ENCODE measurements around the gene SLC17A7.
A peak's percentile ranks its signal among the peaks of the same experiment; 100 is the strongest.
"Not testable (repeated sequence)": the region's sequence is repeated elsewhere in the genome, so short reads cannot be mapped to it uniquely, and the experiment has no call there.

SLC17A7 gene

DNA sequence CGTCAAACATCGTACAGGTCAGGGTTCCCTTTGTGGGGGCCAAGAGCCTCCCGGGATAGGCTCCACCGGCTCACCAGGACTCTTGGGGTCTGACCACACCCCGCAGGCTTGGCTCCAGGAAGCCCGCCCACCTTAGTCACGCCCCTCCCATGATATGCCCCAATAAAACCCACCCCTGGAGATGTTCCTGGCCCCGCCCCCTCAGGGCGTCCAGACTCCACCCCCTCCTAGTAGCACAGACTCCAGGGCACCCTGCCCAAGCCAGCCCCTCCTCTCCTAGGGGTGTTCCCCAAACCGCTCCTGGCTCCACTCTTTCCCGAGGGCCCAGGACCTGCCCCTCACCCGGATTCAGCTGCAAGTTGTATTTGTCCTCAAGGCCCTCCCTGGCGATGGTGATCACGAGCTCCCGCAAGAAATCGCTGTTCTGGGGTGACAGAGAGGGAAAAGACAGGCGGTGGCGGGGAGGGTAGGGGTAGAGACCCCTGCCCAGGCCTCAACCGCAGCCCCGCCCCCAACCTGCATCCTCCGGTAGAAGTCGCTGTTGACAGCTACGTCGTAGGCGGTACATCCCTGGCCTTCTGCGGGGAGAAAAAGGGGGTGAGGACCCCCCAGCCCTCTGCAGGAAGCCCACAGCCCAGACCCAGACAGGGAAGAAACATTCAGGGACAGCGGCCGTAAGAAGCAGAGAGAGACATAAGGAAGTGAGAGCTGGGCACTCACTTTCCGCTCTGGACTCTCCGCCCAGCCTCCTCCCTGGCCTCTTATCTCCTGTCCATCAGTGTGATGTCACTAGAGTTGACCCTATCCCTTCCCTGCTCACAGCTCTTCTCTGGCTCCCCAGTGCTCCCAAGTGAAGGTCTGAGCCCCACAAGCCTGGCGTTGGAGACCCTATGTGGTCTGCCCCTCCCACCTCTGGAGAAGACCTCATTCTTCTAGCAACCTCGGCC lies 6.4 kb upstream of the SLC17A7 start:
- no peak overlapping the region for H3K27ac ChIP-seq

DNA sequence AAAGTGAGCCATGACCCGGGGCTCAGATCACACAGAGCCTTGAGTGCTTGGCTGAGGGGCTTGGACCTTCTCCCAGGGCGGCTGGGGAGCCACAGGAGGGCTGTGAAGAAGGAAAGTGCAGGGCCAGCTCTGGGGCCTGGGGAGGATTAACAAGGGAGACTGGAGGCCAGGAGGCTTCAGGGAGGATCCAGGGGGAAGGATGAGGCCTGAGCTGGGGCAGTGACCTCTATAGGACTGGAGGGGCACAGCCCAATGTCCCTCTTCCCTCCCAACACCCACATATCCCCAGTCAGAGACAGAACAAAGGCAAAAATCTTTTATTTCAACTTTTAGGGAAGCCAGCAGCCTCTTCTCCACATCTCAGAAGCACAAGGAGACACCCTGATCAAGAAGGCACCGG lies 4.7 kb upstream of the SLC17A7 start:
- no peak overlapping the region for H3K27ac ChIP-seq
- TF ChIP-seq, protein P1, sequence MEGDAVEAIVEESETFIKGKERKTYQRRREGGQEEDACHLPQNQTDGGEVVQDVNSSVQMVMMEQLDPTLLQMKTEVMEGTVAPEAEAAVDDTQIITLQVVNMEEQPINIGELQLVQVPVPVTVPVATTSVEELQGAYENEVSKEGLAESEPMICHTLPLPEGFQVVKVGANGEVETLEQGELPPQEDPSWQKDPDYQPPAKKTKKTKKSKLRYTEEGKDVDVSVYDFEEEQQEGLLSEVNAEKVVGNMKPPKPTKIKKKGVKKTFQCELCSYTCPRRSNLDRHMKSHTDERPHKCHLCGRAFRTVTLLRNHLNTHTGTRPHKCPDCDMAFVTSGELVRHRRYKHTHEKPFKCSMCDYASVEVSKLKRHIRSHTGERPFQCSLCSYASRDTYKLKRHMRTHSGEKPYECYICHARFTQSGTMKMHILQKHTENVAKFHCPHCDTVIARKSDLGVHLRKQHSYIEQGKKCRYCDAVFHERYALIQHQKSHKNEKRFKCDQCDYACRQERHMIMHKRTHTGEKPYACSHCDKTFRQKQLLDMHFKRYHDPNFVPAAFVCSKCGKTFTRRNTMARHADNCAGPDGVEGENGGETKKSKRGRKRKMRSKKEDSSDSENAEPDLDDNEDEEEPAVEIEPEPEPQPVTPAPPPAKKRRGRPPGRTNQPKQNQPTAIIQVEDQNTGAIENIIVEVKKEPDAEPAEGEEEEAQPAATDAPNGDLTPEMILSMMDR (conservative IDR thresholded peaks at IDR 0.05): no peak
- no peak for TF ChIP-seq ZFX (IDR thresholded peaks at IDR 0.05)

More for the DNA sequence above, 6.4 kb upstream of the SLC17A7 start:
- no peak for TF ChIP-seq ZFX (IDR thresholded peaks at IDR 0.05)
- TF ChIP-seq, protein P1 (conservative IDR thresholded peaks at IDR 0.05): no peak

GRCh38 chr19:49444100-49444700 lies 2.9 kb upstream of the SLC17A7 start:
- not testable (repeated sequence) for H3K27ac ChIP-seq

DNA sequence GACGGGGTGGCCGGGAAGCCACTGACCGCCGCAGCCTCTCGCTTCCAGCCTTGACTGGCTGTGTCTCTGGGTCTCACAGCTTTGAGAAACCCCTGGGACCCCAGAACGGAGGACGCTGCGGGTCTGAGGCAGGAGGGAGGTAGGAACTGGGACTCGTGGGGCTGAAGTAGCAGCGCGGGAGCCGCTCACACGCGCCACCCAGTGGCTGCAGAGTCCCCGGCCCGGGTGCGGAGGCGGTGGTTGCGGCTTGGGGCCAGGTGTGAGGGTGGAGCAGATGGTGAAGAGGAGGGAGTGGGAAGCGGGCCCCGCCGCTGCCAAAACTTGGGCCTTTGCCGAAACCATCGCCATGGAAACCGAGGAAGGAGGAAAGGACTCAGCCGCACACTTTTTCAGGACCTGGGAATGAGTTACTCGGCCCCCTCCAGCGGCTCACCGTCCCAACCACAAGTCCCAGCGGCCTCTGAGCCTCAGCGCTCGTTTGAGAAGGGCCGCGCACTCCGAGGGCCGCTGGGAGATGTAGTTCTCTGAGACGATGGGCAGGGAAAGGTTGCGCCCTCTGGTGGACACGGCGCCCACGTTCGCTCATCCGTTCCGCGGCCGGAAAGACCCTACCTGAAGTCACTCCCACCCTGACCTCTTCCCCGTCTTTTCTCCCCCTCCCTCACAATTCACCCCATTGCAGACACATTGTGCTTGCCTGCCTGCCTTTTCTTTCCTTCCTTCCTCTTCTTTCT lies 2.2 kb upstream of the SLC17A7 start:
- no peak for TF ChIP-seq ZFX (IDR thresholded peaks at IDR 0.05)
- TF ChIP-seq, protein P1 (conservative IDR thresholded peaks at IDR 0.05): peak; percentile 99
- peak overlapping the region; percentile 61 for H3K27ac ChIP-seq

DNA sequence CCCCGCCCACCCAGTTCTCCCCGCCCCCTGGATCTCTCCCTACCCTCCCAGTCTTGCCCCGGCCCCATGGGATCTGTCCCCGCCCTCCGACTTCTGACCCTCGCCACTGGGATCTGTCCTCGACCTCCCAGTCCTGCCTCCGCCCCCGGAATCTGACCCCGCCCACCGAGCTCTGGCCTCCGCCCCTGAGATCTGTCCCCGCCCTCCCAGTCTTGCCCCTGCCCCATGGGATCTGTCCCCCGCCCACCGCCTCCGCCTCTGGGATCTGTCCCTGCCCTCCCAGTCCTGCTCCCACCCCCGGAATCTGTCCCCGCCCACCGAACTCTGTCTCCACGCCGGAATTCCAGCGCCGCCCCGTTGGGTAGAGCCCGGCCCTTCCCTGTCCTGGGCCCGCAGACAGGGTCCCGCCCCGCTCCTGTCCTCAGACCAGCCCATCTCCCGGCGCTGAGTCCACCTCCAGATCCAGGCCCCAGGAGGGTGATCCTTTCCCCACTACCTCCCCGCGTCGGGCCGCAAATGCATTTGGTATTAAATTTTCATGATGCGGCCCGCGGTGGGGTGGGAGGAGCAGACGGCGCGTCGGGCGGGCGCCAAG lies 1.5 kb upstream of the SLC17A7 start:
- TF ChIP-seq ZFX (IDR thresholded peaks at IDR 0.05): no peak
- TF ChIP-seq, protein P1 (conservative IDR thresholded peaks at IDR 0.05): no peak
- H3K27ac ChIP-seq: peak overlapping the region; percentile 61

DNA sequence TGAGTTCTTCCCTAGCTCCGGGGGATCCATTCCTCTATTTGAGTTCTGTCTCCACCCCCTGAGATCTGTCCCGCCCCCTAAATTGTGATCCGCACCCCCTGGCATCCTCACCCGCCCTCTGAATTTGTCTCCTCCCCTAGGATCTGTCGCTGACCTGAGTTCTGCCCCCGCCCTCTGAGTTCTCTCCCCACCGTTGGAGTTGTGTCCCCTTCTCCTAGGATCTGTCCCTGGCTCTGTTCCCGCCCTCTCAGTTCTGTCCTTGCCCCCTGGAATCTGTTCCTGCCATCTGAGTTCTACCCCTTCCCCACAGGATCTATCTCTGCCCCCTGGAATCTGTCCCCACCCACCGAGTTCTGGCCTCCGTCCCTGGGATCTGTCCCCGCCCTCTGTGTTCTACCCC lies 1.0 kb upstream of the SLC17A7 start:
- TF ChIP-seq, protein P1 (conservative IDR thresholded peaks at IDR 0.05): no peak
- no peak for TF ChIP-seq ZFX (IDR thresholded peaks at IDR 0.05)
- H3K27ac ChIP-seq: no peak overlapping the region

DNA sequence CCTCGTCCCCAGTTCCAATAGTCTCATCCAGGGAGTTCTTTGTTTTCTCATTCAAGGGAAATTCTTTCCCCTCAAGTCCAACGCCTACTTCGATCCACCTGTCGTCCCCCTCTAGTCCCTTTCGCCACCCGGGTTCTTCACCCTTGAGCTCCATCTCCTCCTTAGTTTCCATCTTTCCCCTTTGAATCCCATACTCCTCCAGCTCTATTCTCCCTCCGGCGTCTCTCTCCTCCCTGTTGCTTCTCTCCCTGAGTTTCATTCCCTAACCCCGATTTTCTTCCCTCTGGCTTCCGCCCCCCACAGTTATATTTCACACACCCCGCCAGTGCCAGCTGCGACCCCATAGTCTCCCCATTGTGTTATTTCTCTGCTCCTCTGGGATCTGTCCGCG lies 628 bp upstream of the SLC17A7 start:
- H3K27ac ChIP-seq: no peak overlapping the region

More for the DNA sequence above, 628 bp upstream of the SLC17A7 start:
- no peak for TF ChIP-seq ZFX (IDR thresholded peaks at IDR 0.05)
- TF ChIP-seq, protein P1 (conservative IDR thresholded peaks at IDR 0.05): no peak

Data from C4-2B (cell line).